Ammon's horn (tissue), 1 donor: ENCODE measurements around the gene SSH2.

Experiments
- DNase-seq: peaks from one replicate; pipeline ENCODE4 v3.0.0-alpha.2; 2016; ENCODE audit warnings: low spot score

Gene SSH2

GRCh38 chr17:29589524-29590410, 340.3 kb downstream of the SSH2 start, which contains the start of gene GIT1:
TSS of gene GIT1 (minus strand) at chr17:29589648. CDS start at chr17:29589378, 270 bp downstream.
- peak; percentile 89 for DNase-seq

DNA sequence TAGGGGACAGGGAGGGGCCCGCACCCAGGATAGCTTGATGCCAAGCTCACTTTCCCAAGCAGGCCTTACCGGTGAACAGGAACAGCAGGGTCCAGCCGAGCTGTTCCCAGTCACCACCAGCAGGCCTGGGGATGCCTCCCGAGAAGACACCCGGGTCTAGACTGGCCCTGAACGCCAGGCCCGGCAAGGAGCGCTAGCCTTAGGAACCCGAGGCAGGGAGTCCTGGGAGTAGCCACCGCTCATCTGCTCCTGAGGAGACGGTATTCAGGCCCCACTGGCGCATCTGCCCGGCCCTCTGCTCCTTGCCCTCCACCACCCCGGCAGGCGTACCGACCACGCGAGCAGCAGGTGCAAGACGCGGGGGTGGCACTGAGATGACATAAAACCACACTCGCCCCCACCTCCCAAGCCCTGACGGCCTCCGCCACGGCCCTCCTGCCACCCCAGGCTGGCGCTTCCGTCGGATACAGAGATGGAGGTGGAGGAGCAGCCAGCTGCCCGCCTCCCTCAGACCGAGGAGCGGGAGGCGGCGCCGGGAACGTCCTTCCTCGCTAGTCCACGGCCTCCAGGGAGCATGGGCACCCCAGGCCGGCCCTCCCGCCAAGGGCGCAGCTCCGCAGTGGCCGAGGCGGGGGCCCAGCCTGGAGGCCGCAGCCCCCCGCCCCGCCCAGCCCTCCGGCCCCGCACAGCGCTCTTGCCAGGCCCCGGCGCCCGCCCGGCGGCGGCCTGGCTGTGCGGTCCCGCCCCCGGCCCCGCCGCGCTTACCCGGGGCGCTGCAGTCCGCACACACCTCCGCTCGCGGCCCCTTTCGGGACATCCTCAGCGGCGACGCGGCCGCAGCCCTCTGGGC, 341.2 kb downstream of the SSH2 start:
- no peak for DNase-seq

GRCh38 chr17:29588017-29588561, 341.9 kb downstream of the SSH2 start:
- DNase-seq, result no peak

DNA sequence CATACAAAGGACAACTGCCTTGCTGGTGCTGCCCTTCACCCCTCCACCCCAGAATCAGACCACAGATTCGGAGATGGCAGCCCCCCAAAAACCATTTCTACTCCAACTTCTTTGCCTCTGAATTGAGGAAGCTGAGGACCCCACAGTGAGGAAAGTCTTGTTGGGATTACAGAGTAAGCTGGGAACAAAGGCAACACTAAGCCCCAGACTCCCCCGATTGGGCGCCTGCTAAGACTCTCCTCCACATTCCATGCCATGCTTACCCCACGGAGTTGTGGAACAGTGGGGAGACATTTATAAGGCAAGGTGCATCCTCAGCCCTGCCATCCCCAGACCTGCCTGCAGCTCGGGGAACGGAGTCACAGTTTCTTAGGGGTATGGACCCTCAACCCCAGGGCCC, 342.4 kb downstream of the SSH2 start:
- no peak for DNase-seq

DNA sequence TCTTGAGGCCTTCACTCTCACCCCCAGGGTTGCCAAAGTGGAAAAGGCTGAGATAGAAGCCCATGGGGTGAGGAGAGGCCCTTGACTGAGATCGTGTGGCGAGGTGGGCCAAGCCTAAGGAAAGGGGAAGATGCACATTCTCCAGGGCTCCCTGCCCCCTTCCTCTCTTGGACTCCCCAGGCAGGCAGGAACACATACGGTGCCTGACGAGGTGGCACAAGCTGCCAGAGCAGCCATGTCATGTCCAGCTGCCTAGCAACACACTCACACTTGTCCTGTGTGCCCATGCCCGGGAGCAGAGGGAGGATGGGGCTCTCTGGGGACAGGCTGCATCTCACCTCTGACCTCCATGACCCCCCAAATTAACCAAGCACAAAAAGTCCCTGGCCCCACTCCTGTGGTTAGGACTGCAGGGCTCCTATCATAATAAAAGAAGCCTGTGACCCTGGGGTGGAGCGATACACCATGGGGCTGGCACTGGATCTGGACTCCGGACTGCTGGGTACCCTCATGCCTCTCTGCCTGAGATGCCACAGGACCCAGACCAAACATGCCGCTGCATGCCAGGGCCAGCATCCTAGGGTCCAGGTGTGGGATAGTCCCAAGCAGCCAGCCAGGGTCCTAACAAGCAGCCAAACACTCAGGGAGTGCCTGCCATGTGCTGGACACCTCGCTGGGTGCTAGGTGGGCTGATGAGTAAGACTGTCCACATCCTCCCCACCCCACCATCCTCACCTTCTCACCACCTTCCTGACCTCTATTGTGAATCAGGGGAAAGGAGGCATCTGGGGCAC, 343.2 kb downstream of the SSH2 start:
- no peak for DNase-seq

DNA sequence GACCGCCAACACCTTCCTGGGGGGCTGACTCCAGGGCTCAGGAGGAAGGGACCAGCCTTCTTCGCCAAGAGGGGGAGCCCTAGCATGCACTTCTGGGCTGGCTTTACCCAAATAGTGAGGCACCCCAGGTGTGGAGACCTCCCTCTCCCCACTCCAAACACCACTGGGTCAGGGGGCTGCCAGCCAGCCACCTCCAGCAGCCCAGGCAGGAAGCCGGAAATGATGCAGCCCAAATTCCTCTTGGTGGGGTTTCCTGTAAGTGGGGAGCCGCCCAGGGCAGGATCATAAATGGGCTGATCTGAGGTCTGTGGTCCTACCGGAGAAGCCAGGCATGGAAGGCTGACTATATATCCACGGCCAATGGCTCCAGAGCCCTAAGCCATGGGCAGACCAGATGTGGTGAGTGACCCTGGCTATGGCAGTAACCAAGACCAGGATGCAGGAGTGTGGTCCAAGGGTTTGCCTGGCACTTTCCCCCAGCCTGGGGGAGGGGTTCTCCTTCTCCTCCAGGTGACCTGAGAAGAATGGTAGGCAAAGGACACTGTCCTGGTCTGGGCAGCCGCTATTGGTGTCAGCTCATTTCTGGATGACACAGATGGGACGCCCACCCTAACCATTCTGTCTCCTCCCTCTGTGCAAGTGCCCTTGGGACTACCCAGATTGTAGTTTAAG, 344.8 kb downstream of the SSH2 start:
- no peak for DNase-seq

- peak; percentile 89 for DNase-seq
Observed at GRCh38 chr17:29584452-29585079, 345.5 kb downstream of the SSH2 start.

GRCh38 chr17:29583324-29584248, 346.4 kb downstream of the SSH2 start:
- peak; percentile 6 for DNase-seq

- peak; percentile 93 for DNase-seq
Observed at GRCh38 chr17:29582772-29583171, 347.3 kb downstream of the SSH2 start.

DNA sequence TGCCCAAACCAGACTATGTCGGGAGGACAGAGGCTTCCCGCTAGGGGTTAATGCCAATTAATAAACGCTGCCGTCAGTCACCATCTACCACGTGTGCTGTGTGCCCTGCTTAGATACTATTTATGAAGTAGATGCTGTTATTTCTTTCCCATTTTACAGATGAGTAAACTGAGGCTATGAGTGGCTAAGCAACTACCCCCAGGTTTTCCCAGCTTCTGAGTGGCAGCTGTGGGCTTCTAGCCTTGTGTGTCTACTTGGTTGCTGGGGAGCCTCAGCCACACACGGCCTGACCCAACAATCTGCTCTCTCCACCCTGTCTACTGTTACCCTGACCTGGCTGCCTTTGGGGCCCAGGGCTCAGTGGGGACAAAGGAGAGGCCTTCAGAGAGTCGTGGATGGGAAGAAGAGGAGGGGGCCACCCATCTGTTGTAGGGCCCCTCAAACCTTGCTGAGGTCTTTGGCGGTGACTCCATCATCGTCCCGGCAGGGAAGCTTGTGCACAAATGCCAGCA, 347.7 kb downstream of the SSH2 start:
- DNase-seq, result no peak

- DNase-seq, result peak; percentile 71
Observed at GRCh38 chr17:29581583-29582253, 348.3 kb downstream of the SSH2 start.

DNA sequence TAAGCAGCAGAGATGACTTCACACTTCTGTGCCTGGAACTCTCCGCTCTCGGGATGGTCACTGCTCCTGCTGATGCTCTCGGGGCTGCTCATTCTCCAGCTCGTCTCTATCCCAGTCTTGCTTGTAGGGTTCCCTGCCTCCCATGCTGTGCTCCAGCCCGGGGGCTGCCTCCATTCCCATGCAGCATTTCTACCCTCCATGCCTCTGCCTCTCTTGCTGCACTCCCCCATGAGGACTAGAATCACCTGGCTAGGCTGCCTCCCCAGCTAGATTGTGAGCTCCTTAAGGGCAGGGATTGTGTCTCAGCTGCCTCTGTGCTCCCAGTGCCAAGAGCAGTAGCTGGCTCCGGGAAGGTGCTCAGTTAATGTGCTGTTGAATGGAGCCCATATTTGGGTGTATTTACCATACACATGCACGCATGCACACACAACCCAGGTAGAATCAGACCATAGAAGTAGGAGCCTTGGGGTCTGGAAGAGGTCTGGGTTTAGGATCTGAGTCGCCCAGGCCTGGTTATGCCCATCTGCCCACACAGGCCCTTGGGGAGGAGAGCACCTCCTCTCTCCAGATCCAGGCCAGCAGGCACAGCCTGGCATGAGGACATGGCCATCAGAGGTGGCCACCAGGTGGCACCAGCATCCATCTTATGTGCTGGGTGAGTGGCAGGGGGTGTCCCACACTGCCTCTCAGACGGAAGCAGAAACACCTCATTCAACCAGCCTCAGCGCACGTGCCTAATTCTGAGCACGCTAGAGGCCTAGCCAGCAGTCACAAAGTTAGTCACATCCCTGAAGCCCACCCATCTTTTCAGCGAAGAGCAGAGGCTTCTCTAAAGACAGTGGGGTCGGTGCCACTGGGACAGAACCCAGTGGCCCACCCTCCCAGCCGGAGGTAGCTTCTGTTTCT, 349.9 kb downstream of the SSH2 start:
- peak; percentile 96 for DNase-seq

DNA sequence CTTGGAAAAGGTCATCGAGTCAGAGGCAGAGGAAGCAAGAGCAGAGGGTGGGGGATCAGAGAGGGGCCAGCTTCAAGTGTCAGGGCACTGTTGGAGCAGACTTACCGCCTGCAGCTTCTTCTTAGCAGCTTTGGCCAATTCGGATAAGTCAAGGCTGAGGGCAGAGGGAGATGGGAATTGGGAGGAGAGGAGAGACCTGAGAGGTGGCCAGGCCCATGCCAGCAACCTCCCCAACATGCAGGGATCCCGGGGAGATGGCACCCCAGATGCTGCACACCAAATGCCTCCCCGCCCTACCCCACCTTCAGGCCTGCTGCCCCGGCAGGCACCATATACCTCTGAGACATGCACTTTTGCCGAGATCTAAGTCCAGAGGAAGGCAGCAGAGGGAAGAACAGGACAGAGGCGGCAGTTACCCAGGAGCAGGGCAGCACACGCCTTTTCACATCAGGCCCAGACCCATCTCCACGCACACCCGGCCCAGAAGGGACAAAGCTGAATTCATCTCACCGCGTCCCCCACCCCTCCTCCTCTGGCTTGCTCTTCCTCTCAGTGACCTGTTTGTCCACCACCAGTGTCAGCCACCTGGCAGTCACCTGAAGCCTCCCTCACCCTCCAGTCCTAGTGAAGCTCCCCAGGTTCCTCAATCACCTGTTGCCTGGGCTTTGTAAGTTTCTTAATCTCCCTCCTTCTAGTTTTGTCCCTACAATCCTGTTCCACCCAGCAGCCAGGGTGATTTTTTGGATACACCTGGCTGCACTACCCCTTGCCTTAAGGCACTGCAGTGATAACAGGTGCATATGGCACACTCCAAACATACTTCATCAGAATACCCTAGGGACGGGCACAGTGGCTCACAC, 351.2 kb downstream of the SSH2 start:
- no peak for DNase-seq

- peak; percentile 86 for DNase-seq
Observed at GRCh38 chr17:29577385-29578211, 352.4 kb downstream of the SSH2 start.

GRCh38 chr17:29577001-29577370, 353.0 kb downstream of the SSH2 start:
- no peak for DNase-seq
